HG02571 (cell line): ENCODE data around the gene PXT1.
A peak's percentile ranks its signal among the peaks of the same experiment; 100 is the strongest.
"Not testable (repeated sequence)": the region's sequence is repeated elsewhere in the genome, so short reads cannot be mapped to it uniquely, and the experiment has no call there.

Source experiments
- ATAC-seq: cut with Tn5 transposase; IDR thresholded peaks from one replicate; pipeline ENCODE4 v1.9.1; 2021; ENCODE audit warnings: mild to moderate bottlenecking, moderate library complexity; ENCODE audit not compliant: unreplicated experiment

The PXT1 gene

DNA sequence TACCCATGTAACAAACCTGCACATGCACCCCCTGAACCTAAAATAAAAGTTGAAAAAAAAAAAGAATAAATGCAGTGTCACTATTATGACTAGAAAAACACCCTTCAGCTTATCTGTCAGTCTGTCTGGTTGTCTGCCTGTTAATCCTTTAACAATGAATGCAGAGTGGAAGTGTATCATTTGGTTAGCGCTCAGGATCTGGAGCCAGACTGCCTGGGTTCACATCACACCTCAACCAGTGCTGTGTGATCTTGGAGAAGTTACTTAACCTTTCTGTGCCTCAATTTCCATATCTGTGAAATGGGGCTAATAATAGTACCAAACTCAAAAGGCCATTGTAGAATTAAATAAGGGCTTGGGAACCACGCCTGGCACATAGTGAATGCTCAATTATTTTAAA, 72.0 kb downstream of the PXT1 start:
- no peak for ATAC-seq

DNA sequence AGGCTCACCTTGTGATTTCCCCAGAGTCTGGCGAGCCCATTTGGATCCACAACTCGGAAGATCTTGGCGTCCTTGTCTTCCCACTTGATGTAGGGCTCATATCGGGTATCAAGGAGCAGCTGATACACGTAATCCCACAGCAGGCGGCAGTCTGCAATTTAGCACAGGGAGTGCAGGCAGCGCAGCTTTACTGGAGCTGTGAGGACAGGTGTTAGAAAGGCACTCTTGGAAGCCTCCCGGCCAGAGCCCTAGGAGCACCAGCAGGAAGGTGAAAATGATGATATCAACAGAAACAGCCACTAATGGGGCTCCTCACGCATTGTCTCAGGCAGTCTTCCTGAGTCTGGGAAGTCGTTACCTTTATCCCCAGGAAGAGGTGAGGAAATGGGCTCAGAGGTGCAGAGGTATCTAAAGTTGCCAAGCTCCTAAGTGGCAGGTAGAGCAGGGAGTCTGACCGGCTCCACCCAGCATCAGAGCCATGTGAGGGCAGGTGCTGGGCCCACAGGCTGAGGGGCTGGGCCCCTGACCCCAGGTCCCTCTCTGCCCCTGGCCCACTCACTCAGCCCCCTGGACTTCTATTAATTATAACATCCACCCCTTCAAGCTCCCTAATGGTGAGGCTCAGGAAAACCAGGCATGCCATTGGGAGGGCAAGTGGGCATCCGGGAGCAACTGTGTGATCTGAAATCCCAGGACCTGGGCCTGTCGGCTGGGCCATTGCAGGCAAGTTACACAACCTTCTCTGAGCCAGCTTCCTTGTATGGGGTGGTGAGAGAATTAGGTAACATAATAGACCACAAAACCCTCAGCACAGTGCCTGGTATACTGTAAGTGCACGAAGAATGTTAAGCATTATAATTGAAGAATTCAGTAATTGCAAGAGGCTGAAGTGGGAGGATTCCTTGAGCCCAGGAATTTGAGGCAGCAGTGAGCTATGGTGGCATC, 73.5 kb downstream of the PXT1 start:
- ATAC-seq = no peak

DNA sequence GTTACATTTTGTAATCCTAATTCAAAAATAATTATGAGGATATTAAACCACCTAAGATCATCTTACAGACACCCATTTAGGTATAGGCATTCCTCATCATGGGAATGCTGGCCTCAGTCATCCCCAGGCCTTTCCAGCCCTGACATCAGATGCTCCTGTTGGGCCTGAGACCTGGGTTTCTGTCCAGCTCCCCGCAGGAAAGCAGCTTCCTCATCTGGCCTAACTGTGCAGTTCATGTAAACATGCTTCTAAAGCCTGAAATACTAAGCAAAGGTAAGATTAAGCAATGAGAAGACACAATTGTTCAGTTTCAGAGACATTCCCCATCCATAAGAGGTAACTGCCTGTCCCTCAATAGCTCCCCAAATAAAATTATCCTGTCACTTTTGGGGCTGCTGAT, 74.2 kb downstream of the PXT1 start:
- ATAC-seq = no peak

GRCh38 chr6:36367743-36368142, 74.9 kb downstream of the PXT1 start:
- no peak for ATAC-seq

DNA sequence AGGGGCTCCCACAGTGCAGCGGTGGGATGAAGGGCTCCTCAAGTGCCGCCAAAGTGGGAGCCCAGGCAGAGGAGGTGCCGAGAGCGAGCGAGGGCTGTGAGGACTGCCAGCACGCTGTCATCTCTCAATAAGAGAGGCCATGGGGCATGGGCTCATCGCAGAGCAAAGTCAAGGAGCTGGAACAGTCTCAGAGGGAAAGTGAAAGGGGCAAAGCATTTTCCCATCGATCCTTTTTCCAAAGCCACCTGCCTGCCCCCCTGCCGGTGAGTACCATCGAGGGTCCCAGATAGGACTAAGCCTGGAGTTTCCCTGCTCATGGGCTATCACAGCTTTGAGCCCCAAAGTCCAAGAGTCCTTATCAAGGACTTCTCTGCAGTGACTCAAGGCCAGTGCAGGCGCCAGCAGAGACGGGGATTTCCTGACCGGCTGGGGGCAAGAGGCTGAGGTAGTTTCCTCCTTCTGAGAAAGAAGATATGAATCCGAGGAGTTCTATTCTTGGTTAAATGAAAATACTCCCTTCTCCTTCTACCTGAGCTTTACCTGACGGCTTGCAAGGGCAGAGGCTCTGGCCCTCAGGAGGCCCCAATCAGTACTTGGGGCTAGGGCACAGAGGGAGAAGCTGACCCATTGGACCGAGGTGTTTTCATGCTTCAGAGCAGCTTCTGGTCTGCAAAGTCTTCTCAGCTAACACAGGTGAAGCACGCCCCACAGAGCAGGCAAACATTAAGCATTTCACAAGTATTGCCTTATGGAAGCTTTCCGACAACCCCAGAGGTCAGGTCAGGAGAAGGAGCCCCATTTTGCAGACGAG, 77.8 kb downstream of the PXT1 start:
- ATAC-seq = no peak

GRCh38 chr6:36364061-36364635, 78.5 kb downstream of the PXT1 start:
- ATAC-seq = not testable (repeated sequence)

- ATAC-seq = not testable (repeated sequence)
Observed at GRCh38 chr6:36363371-36363752, 79.3 kb downstream of the PXT1 start.

GRCh38 chr6:36362551-36363370, 79.9 kb downstream of the PXT1 start:
- ATAC-seq = no peak

DNA sequence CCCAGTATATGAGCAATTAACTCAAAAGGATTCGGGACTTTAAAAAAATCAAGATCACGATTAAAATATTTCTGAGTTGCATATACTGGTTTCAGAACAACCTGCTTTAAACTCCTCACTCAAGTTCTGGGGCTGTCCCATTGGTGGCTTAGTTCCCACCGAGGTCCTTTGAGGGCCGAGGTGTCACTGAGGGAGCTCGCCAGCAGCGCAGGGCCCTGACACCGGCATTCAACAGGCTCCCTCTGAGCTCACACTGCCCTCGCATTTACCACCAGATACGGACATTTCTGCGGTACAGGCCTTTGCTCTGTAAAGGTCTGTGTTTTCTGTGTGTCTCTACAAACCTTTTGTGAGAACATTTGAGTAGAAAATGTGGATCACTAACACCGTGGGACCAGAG, 81.6 kb downstream of the PXT1 start:
- ATAC-seq = no peak

- peak; percentile 50 for ATAC-seq
Observed at GRCh38 chr6:36360241-36361054, 82.2 kb downstream of the PXT1 start.

DNA sequence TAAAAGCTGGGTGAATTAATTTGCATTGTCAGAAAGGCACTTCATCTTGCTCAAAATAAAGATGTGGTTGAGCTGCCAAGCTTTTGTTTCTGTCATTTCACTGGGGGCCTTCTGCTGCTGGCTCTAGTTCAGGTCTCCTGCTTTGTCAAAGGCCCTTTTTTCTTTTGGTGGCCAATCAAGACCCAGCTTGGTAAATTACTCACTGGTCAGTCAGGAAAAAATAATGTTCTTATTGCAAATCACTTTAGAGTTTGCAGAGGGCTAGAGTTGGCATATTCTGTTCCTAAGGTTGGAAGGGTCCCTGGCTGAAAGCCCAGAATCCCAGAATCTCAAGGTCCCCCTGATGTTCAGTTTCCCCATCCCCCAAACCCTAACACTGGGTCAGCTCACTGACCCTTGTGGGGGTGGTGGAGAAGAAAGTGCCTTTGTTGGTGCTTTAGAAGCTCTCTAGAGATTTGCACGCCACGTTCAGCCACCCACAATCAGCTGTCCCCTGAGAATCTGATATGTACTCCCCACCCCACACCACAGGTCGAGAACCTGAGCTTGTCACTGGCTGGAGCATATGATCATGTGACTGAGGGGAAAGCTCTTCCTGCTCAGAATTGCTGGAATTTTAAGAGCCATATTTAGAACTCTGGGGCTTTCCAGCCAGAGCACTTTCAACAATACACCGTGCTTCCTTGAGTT, 84.3 kb downstream of the PXT1 start:
- ATAC-seq = peak; percentile 46

GRCh38 chr6:36357872-36358225, 84.8 kb downstream of the PXT1 start:
- no peak for ATAC-seq

- no peak for ATAC-seq
Observed at GRCh38 chr6:36355819-36356218, 86.8 kb downstream of the PXT1 start.

DNA sequence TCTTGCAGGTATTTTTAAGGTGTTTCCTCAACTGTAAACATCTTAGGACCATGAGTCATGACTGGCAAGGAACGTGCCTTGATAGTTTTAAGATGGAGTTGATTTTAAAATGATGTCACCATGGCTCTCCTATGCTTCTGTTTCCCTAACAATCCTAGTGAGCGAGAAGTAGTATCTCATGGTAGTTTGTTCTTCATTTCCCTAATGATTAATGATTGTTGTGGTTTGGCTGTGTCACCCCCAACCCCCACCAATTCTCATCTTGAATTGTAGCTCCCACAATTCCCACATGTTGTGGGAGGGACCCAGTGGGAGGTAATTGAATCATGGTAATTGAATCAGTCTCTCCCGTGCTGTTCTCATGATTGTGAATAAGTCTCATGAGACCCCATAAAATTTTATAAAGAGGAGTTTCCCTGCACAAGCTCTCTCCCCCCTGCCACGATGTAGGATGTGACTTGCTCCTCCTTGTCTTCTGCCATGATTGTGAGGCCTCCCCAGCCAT, 89.2 kb downstream of the PXT1 start:
- no peak for ATAC-seq

- ATAC-seq = no peak
Observed at GRCh38 chr6:36352477-36353157, 90.0 kb downstream of the PXT1 start.

DNA sequence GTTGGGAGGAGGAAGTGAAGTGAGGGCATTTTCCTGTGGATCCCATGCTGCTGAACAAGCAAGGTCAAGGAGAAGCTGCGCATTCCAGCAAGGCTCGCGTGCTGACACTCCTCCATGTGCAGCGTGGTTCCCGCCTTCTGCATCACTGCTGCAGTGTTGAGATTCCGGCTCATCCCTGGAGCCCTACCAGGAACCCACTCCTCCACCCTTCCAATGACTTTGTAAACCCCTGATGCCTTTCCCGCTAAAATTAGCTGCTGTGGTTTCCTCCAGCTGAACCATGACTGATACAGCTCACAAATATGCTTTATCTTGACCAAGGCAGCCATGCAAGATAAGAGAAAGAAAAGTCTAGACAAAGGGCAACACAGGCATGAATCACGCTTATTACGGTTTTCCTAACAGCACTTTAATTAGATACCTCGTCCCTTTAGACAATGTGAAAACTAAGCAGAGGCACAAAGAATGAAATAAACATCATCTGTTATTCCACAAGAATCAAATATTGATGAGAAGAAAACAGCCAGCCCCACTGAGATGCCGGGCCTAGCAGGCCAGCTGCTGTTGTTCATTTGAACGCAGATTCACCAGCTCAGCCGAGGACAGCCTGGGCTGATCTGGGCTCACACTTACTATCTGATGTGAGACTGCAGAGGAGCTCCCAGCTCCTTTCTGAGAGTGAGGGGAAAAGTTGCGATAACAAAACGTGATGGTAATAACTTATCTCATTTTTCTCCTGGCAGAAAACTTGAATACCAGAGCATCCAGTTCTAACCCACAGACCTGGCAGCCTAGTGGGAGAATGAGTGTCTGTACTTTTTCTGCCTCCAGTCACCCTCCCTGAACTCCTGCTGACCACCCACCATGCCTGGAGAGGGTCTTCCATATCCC, 91.7 kb downstream of the PXT1 start:
- no peak for ATAC-seq

- ATAC-seq = no peak
Observed at GRCh38 chr6:36350082-36350481, 92.6 kb downstream of the PXT1 start.

DNA sequence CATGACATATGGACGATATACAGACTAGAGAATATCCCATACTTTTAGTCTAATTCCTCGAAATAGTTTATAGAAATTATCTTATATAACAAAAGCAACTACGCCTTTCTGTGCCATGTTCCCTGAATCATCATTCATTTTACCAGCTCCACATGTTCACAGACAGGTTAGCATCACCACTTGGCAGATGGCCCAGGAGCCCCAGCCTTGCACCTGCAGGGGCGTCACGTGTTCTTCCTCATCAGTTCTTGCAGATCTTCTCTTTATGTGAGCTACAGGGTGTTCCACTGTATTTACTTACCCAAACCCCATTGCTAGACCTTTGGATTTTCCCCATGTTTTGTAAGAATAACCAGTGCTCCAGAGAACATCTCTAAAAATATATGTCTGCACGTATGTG, 93.4 kb downstream of the PXT1 start:
- no peak for ATAC-seq
